B cell (primary cell): ENCODE measurements around the gene MAPK7. TPM values are rescaled to one million over a fixed set of nuclear protein-coding genes. Genes with fewer than 3 reads are reported as not detected.
"Not testable (repeated sequence)": the region's sequence is repeated elsewhere in the genome, so short reads cannot be mapped to it uniquely, and the experiment has no call there.

ENCODE experiments used
- ATAC-seq: fragments of 200-7000 bp; cut with Tn5 transposase; one replicate; pipeline ENCODE4 v1.10.0; 2021; ENCODE audit warnings: low read depth, mild to moderate bottlenecking, moderate number of reproducible peaks, moderate library complexity
- CTCF ChIA-PET: fragments of 350-600 bp; sonication (Branson Sonifier 250); formaldehyde crosslinking; loops from one replicate; lab custom pipeline; 2021; ENCODE audit warnings: antibody characterized with exemption, inconsistent platforms; lab: Charles Lee
- POLR2A ChIA-PET: fragments of 350-600 bp; sonication (Branson Sonifier 250); formaldehyde crosslinking; loops from one replicate; lab custom pipeline; 2021; ENCODE audit warnings: antibody characterized with exemption; lab: Charles Lee
- DNase-seq: peaks from one replicate; pipeline ENCODE4 v3.0.0; 2013
- H2AFZ ChIP-seq: 2 replicates; pipeline ENCODE4 v1.6.1; 2012; ENCODE audit warnings: mild to moderate bottlenecking, low read depth, low read length; ENCODE audit not compliant: insufficient read depth, poor library complexity, severe bottlenecking
- H3K27ac ChIP-seq, 2 donors: 1 replicate in 1 of 2; 2 replicates in 1 of 2; pipeline ENCODE4 v1.5.1; 2012 to 2013; ENCODE audit warnings: low read length in 2 of 2, mild to moderate bottlenecking in 2 of 2, moderate library complexity in 1 of 2
- H3K27me3 ChIP-seq, 4 experiments: fragments of 200-600 bp in 1 of 4; sonication (generic) in 1 of 4; replicated peaks in 1 of 4; 1 replicate in 2 of 4; 2 replicates in 2 of 4; pipeline versions ENCODE4 v1.6.1 to v1.7.0; 2013 to 2016; ENCODE audit warnings: low read length in 3 of 4, mild to moderate bottlenecking in 2 of 4, mixed read lengths in 1 of 4, moderate library complexity in 1 of 4; ENCODE audit not compliant: insufficient read depth in 4 of 4, control insufficient read depth in 3 of 4; ENCODE audit errors: control extremely low read depth in 1 of 4
- H3K36me3 ChIP-seq, 2 experiments: replicated peaks in 1 of 2; 1 replicate in 1 of 2; 2 replicates in 1 of 2; pipeline versions ENCODE4 v1.6.1 to v1.7.1; 2013; ENCODE audit warnings: low read length in 1 of 2; ENCODE audit not compliant: insufficient read depth in 2 of 2, control insufficient read depth in 1 of 2; ENCODE audit errors: control extremely low read depth in 1 of 2, extremely low read depth in 1 of 2
- H3K4me1 ChIP-seq, 2 donors: fragments of 200-600 bp in 1 of 2; sonication (generic) in 1 of 2; 1 replicate in 1 of 2; 2 replicates in 1 of 2; pipeline versions ENCODE4 v1.5.1 to v1.6.1; 2013 to 2017; ENCODE audit warnings: low read length in 2 of 2; ENCODE audit not compliant: control insufficient read depth in 2 of 2, insufficient read depth in 2 of 2
- H3K4me2 ChIP-seq: replicated peaks from 2 replicates; pipeline ENCODE3; 2012; ENCODE audit warnings: mild to moderate bottlenecking, low read depth, low read length; ENCODE audit not compliant: poor library complexity, severe bottlenecking
- H3K4me3 ChIP-seq, 5 experiments: fragments of 200-600 bp in 1 of 5; sonication (generic) in 1 of 5; 1 replicate in 3 of 5; 2 replicates in 2 of 5; pipeline versions ENCODE4 v1.5.1 to v1.7.0; 2011 to 2016; ENCODE audit warnings: low read length in 4 of 5, mild to moderate bottlenecking in 4 of 5, low read depth in 2 of 5, control low read depth in 1 of 5, moderate library complexity in 1 of 5; ENCODE audit not compliant: insufficient read depth in 1 of 5; ENCODE audit errors: control extremely low read depth in 1 of 5, extremely low read depth in 1 of 5
- H3K79me2 ChIP-seq: fragments of 200-600 bp; sonication (generic); one replicate; pipeline ENCODE4 v1.6.0; 2016; ENCODE audit warnings: low read length; ENCODE audit not compliant: control insufficient read depth, insufficient read depth
- H3K9ac ChIP-seq: fragments of 200-600 bp; sonication (generic); 2 replicates; pipeline ENCODE4 v1.6.1; 2017; ENCODE audit warnings: mild to moderate bottlenecking, low read length, moderate library complexity
- H3K9me3 ChIP-seq, 3 donors: one replicate each; pipeline versions ENCODE4 v1.6.1 to v1.7.1; 2013; ENCODE audit warnings: low read length in 2 of 3; ENCODE audit not compliant: control insufficient read depth in 2 of 3, insufficient read depth in 1 of 3; ENCODE audit errors: control extremely low read depth in 1 of 3
- H4K20me1 ChIP-seq: 2 replicates; pipeline ENCODE4 v1.6.0; 2012; ENCODE audit warnings: mild to moderate bottlenecking, low read length; ENCODE audit not compliant: insufficient read depth, control insufficient read depth, poor library complexity, severe bottlenecking
- H3K27ac Mint-ChIP-seq: one replicate; pipeline ENCODE4 v1.8.0; 2021; ENCODE audit warnings: mixed read lengths
- H3K27me3 Mint-ChIP-seq: one replicate; pipeline ENCODE4 v1.8.0; 2021; ENCODE audit warnings: mixed read lengths
- H3K4me1 Mint-ChIP-seq: one replicate; pipeline ENCODE4 v1.8.0; 2021; ENCODE audit warnings: mixed read lengths
- H3K4me3 Mint-ChIP-seq: one replicate; pipeline ENCODE4 v1.8.0; 2021; ENCODE audit warnings: mixed read lengths
- H3K9me3 Mint-ChIP-seq: one replicate; pipeline ENCODE4 v1.8.0; 2022; ENCODE audit warnings: mixed read lengths; ENCODE audit not compliant: insufficient read depth
- EZH2 ChIP-seq: IDR thresholded peaks from 2 replicates; pipeline ENCODE4 v1.6.1; 2012; ENCODE audit warnings: borderline replicate concordance, low read depth, mild to moderate bottlenecking, moderate library complexity, low read length; ENCODE audit not compliant: insufficient read depth, poor library complexity, severe bottlenecking
- WGBS: methylation state at CpG from one replicate; pipeline ENCODE4 v1.1.5; 2013; ENCODE audit warnings: missing lambda C conversion rate; ENCODE audit not compliant: insufficient coverage; 5-methylcytosine and 5-hydroxymethylcytosine counted together
- intact Hi-C: fragments of 100-400 bp; cut with micrococcal nuclease; formaldehyde crosslinking; loops from one replicate; pipeline ENCODE4 v1.10.0; 2022
- polyA plus RNA-seq: library from polyadenylated mRNA; depleted of rRNA; stranded (reverse); fragments of >200 nt; gene quantifications from 2 replicates; pipeline ENCODE4 v1.2.3, GENCODE V29; 2012
- total RNA-seq, 2 donors: library from RNA; stranded (reverse); fragments of 120-200 nt in 1 of 2; gene quantifications; 1 replicate in 1 of 2; 2 replicates in 1 of 2; pipeline versions ENCODE4 v1.2.3 to v1.2.4, GENCODE V29; 2013 to 2022
- TF ChIP-seq, protein P1 (sequence below): fragments of 200-600 bp; IDR thresholded peaks from one replicate; pipeline ENCODE4 v1.8.0; 2022; ENCODE audit warnings: antibody characterized with exemption, mild to moderate bottlenecking

MAPK7 gene
- total and polyA plus RNA-seq, 2 donors (not counting 1 experiment from before 2014, with no cell fraction given) = 30.0 to 34.0 TPM

DNA sequence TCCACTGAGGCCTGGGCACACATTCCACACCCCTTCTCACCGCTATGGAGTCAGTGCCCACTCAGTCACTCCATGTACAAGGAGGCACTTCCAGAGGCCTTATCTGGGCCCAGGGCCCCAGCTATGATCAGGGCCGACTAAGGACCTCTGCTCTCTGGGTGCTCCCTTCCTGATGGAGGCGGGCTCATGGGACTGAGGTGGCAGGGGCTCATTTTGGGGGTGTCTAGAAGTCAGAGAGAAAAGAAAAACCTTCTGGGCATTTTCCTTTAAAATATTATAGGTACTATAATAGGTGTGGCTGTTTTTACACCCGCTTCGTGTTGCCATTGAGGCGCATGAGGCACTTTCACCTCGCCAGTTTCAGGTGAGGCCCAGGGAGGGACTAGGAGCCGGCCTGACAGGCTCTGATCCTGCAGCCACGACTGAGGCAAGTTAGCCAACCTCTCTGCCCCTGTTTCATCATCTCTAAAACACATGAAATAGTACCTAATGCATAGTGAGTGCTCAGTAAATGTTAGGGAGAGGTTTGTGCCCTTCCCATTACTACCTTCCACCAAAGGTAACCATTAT, 30.1 kb upstream of the MAPK7 start:
- H3K27ac ChIP-seq = no peak overlapping the region
- no peaks in the 10 kb centered on the region for H3K9me3 ChIP-seq
- no peak overlapping the region for H3K4me2 ChIP-seq
- DNase-seq (no peak), ATAC-seq (no peak)
- Mint-ChIP-seq H3K4me1 (peaks cover 8% of the 10 kb centered on the region), H3K27ac (no peak overlapping the region), H3K9me3 (no peaks in the 10 kb centered on the region), H3K27me3 (peaks cover 8% of the 10 kb centered on the region), H3K4me3 (no peak overlapping the region)
- ChIA-PET POLR2A (no interaction called here), CTCF (interaction anchor here (2.2 kb wide), 1 partner anchor 10 kb away, joined by 9 read pairs; no protein-coding TSS in a partner anchor)
- H3K4me1 ChIP-seq = peaks cover 0 to 11% of the 10 kb centered on the region in 2 donors
- intact Hi-C loops = no loop called here
- H3K4me3 ChIP-seq = no peak overlapping the region
- H3K36me3 ChIP-seq = no peaks in the 10 kb centered on the region
- H3K9ac ChIP-seq = no peak overlapping the region
- no peaks in the 10 kb centered on the region for H4K20me1 ChIP-seq
- TF ChIP-seq, protein P1, sequence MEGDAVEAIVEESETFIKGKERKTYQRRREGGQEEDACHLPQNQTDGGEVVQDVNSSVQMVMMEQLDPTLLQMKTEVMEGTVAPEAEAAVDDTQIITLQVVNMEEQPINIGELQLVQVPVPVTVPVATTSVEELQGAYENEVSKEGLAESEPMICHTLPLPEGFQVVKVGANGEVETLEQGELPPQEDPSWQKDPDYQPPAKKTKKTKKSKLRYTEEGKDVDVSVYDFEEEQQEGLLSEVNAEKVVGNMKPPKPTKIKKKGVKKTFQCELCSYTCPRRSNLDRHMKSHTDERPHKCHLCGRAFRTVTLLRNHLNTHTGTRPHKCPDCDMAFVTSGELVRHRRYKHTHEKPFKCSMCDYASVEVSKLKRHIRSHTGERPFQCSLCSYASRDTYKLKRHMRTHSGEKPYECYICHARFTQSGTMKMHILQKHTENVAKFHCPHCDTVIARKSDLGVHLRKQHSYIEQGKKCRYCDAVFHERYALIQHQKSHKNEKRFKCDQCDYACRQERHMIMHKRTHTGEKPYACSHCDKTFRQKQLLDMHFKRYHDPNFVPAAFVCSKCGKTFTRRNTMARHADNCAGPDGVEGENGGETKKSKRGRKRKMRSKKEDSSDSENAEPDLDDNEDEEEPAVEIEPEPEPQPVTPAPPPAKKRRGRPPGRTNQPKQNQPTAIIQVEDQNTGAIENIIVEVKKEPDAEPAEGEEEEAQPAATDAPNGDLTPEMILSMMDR = no peak
- no peak for TF ChIP-seq EZH2
- WGBS = 100% methylated on average over 3 of the region's 9 CpGs
- no peak overlapping the region for H2AFZ ChIP-seq
- no peaks in the 10 kb centered on the region for H3K27me3 ChIP-seq
- H3K79me2 ChIP-seq = no peaks in the 10 kb centered on the region

DNA sequence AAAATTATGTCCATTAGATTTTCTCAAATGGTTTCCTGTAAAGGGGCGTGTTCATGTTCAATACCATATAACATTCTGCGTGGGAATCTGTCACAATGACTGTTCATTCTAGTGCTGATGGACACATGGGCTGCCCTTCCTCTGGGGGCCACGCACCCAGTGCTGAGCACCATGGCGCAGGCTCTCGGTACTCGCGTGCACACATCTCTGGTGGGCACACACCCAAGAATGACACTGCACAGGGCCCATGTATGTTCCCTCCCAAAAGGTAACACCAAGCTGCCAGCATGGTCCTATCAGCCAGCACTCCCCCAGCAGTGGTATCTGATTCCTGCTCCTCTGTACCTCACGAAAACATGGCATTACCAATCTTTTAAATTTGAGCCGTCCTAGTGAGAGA, 29.5 kb upstream of the MAPK7 start:
- Histone ChIP-seq H4K20me1 (no peaks in the 10 kb centered on the region), H3K9ac (no peak overlapping the region), H3K36me3 (no peaks in the 10 kb centered on the region), H3K79me2 (no peaks in the 10 kb centered on the region), H3K9me3 (no peaks in the 10 kb centered on the region), H3K4me2 (no peak overlapping the region), H3K4me1 (peaks cover 0 to 11% of the 10 kb centered on the region in 2 donors), H3K4me3 (no peak overlapping the region), H2AFZ (no peak overlapping the region), H3K27ac (no peak overlapping the region), H3K27me3 (no peaks in the 10 kb centered on the region)
- no peak overlapping the region for H3K27ac Mint-ChIP-seq
- intact Hi-C loops = no loop called here
- peaks cover 8% of the 10 kb centered on the region for H3K4me1 Mint-ChIP-seq
- no peak for TF ChIP-seq EZH2
- TF ChIP-seq, protein P1 = no peak
- WGBS = 95% methylated on average over 7 of the region's 9 CpGs
- POLR2A ChIA-PET = no interaction called here
- DNase-seq = no peak
- H3K27me3 Mint-ChIP-seq = peaks cover 8% of the 10 kb centered on the region
- H3K9me3 Mint-ChIP-seq = no peaks in the 10 kb centered on the region
- H3K4me3 Mint-ChIP-seq = no peak overlapping the region
- CTCF ChIA-PET = no interaction called here
- no peak for ATAC-seq

DNA sequence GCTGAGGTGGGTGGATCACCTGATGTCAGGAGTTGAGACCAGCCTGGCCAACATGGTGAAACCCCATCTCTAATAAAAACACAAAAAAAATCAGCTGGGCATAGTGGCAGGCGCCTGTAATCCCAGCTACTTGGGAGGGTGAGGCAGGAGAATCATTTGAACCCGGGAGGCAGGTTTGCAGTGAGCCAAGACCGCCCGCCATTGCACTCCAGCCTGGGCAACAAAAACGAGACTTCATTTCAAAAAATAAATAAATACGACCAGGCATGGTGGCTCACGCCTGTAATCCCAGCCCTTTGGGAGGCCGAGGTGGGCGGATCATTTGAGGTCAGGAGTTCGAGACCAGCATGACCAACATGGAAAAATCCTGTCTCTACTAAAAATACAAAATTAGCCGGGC, 24.9 kb upstream of the MAPK7 start:
- DNase-seq, H3K27ac ChIP-seq, H4K20me1 ChIP-seq, intact Hi-C loops, H3K4me1 ChIP-seq, ATAC-seq, H3K9me3 Mint-ChIP-seq, H3K9me3 ChIP-seq, H3K27me3 ChIP-seq, H3K4me3 Mint-ChIP-seq, H3K4me3 ChIP-seq, H3K27ac Mint-ChIP-seq, H3K9ac ChIP-seq, H2AFZ ChIP-seq, H3K4me2 ChIP-seq, H3K36me3 ChIP-seq, H3K79me2 ChIP-seq, H3K4me1 Mint-ChIP-seq: not testable (repeated sequence)
- POLR2A ChIA-PET = interaction anchor here (0.6 kb wide), 1 partner anchor 116 kb away, joined by 3 read pairs; no protein-coding TSS in a partner anchor
- CTCF ChIA-PET = interaction anchor here (1.3 to 3.0 kb wide), 2 partner anchors 10 to 15 kb away, joined by 6 to 15 read pairs; partner anchors contain the start of gene B9D1
- 88% methylated on average over 7 of the region's 11 CpGs for WGBS
- H3K27me3 Mint-ChIP-seq = peaks cover 11% of the 10 kb centered on the region
